Stimulated activated CD8-positive, alpha-beta memory T cell treated with anti-CD3 and anti-CD28 coated beads, Interleukin-15, amount 100 ng/mL, for 48 hours (primary cell): Measurements from ENCODE around the gene REX1BD.

Experiments used
- DNase-seq, 2 donors: peaks; one replicate each; pipeline ENCODE4 v3.0.0-alpha.2; 2020; ENCODE audit warnings: low read depth in 2 of 2

Gene REX1BD

GRCh38 chr19:18613589-18614234 lies 25.1 kb downstream of the REX1BD start:
- DNase-seq: no peak

GRCh38 chr19:18616023-18616422 lies 27.4 kb downstream of the REX1BD start:
- no peak for DNase-seq

GRCh38 chr19:18617562-18617961 lies 29.0 kb downstream of the REX1BD start:
- DNase-seq: no peak

- DNase-seq: no peak
Observed at GRCh38 chr19:18618236-18618635, 29.6 kb downstream of the REX1BD start.

GRCh38 chr19:18620311-18620710 lies 31.7 kb downstream of the REX1BD start:
- DNase-seq: no peak

- no peak for DNase-seq
Observed at GRCh38 chr19:18620902-18621301, 32.3 kb downstream of the REX1BD start.

- DNase-seq: no peak
Observed at GRCh38 chr19:18626906-18627305, 38.3 kb downstream of the REX1BD start.

- DNase-seq: no peak
Observed at GRCh38 chr19:18629166-18630088, 40.8 kb downstream of the REX1BD start.

GRCh38 chr19:18633321-18633720 lies 44.7 kb downstream of the REX1BD start:
- DNase-seq: no peak

GRCh38 chr19:18634612-18635297 lies 46.2 kb downstream of the REX1BD start:
- no peak for DNase-seq

- no peak for DNase-seq
Observed at GRCh38 chr19:18635831-18636182, 47.2 kb downstream of the REX1BD start.

GRCh38 chr19:18636183-18636968 lies 47.8 kb downstream of the REX1BD start:
- peak; percentile 92 to 95 for DNase-seq

- no peak for DNase-seq
Observed at GRCh38 chr19:18636969-18637629, 48.5 kb downstream of the REX1BD start, which contains the start of gene KLHL26. Gene KLHL26 (plus strand): TSS chr19:18637028. CDS start chr19:18637055, 27 bp downstream.

- no peak for DNase-seq
Observed at GRCh38 chr19:18637673-18638630, 49.4 kb downstream of the REX1BD start.

- no peak for DNase-seq
Observed at GRCh38 chr19:18639706-18640243, 51.2 kb downstream of the REX1BD start.
